Measurements from ENCODE around the gene TRNP1. TPM values are rescaled to one million over a fixed set of nuclear protein-coding genes. Genes with fewer than 3 reads are reported as not detected.
"Not testable (repeated sequence)": the region's sequence is repeated elsewhere in the genome, so short reads cannot be mapped to it uniquely, and the experiment has no call there.

TRNP1 gene
- under 1 TPM; 0.49 to 0.96 TPM for total RNA-seq

- peak within 1 kb of the TSS; percentile 22 for H3K27ac Mint-ChIP-seq
- DNase-seq (peak; percentile 75 to 81), ATAC-seq (replicated peaks in 1 of 2) (peak; percentile 72 to 75)
- H3K36me3 Mint-ChIP-seq (ENCODE audit: insufficient read depth in 2 of 2) = no peaks in the 10 kb centered on the region
- peak within 1 kb of the TSS; percentile 83 to 89 for H3K4me3 Mint-ChIP-seq
- H3K27me3 Mint-ChIP-seq (ENCODE audit: low read depth) = peaks cover 65% of the 10 kb centered on the region
- no peaks in the 10 kb centered on the region for H3K9me3 Mint-ChIP-seq
- H3K4me1 Mint-ChIP-seq (ENCODE audit: low read depth) = peaks cover 32% of the 10 kb centered on the region
These were observed at the start of gene TRNP1 for GRCh38 chr1:26993237-26994019. Gene TRNP1 (plus strand): TSS chr1:26993692. CDS start chr1:26993787, 95 bp downstream.

DNA sequence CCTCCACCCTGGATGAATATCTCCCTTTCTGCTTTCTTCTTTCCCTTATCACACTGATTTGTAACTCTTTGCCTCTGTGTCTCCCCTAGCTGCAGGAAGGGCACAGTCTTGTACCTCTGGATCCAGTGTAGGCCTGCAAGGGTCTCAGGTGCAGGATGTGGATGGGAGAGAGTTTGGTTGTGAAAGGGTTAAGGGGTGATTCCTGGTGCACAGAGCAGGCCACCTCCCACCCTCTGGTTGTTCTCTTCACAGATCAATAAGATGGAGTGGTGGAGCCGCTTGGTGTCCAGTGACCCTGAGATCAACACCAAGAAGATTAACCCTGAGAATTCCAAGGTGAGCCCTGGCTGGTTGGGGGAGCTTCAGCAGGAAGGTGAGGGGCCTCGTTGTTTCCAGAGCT lies 48.4 kb upstream of the TRNP1 start:
- H3K27me3 Mint-ChIP-seq (ENCODE audit: low read depth) = no peaks in the 10 kb centered on the region
- ATAC-seq (replicated peaks in 1 of 2) (no peak), DNase-seq (no peak)
- H3K4me3 Mint-ChIP-seq = no peak overlapping the region
- H3K36me3 Mint-ChIP-seq (ENCODE audit: insufficient read depth in 2 of 2) = peaks cover 8 to 23% of the 10 kb centered on the region in 2 donors
- no peaks in the 10 kb centered on the region for H3K4me1 Mint-ChIP-seq (ENCODE audit: low read depth)
- H3K9me3 Mint-ChIP-seq = no peaks in the 10 kb centered on the region
- no peak overlapping the region for H3K27ac Mint-ChIP-seq

DNA sequence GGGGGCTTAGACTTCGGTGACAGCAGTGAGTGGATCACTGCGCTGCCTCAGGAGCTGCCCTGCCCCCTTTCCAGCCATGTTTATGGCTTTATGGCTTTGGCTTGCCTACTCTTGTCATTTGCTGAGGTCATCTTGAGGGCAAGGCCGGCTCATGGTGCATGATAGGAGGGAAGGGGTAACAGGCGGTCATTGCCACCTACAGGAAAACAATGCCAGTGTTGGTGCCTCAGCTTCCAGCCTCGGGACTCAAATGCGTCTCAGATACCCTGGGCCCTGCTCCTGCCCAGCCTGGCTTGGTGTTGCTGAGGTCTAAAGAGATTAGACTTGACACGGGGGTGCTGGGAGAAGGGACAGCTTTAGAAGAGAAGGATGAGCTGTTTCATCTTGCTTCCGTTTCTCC lies 47.8 kb upstream of the TRNP1 start:
- Mint-ChIP-seq H3K27me3 (ENCODE audit: low read depth) (no peaks in the 10 kb centered on the region), H3K27ac (no peak overlapping the region), H3K36me3 (ENCODE audit: insufficient read depth in 2 of 2) (peaks cover 8 to 23% of the 10 kb centered on the region in 2 donors), H3K9me3 (no peaks in the 10 kb centered on the region), H3K4me3 (no peak overlapping the region), H3K4me1 (ENCODE audit: low read depth) (no peaks in the 10 kb centered on the region)
- DNase-seq = no peak
- ATAC-seq (replicated peaks in 1 of 2) = no peak

- H3K4me3 Mint-ChIP-seq = no peak overlapping the region
- no peaks in the 10 kb centered on the region for H3K9me3 Mint-ChIP-seq
- H3K36me3 Mint-ChIP-seq (ENCODE audit: insufficient read depth in 2 of 2) = peaks cover 8 to 23% of the 10 kb centered on the region in 2 donors
- no peaks in the 10 kb centered on the region for H3K4me1 Mint-ChIP-seq (ENCODE audit: low read depth)
- ATAC-seq (replicated peaks in 1 of 2) (no peak), DNase-seq (no peak)
- H3K27ac Mint-ChIP-seq = no peak overlapping the region
- no peaks in the 10 kb centered on the region for H3K27me3 Mint-ChIP-seq (ENCODE audit: low read depth)
These were observed 47.2 kb upstream of the TRNP1 start for GRCh38 chr1:26946270-26946669.

GRCh38 chr1:26948725-26949057 lies 44.8 kb upstream of the TRNP1 start:
- H3K4me1 Mint-ChIP-seq (ENCODE audit: low read depth); ATAC-seq (replicated peaks in 1 of 2); DNase-seq; H3K27ac Mint-ChIP-seq; H3K27me3 Mint-ChIP-seq (ENCODE audit: low read depth); H3K4me3 Mint-ChIP-seq; H3K9me3 Mint-ChIP-seq: not testable (repeated sequence)
- peaks cover 6 to 13% of the 10 kb centered on the region in 2 donors for H3K36me3 Mint-ChIP-seq (ENCODE audit: insufficient read depth in 2 of 2)

DNA sequence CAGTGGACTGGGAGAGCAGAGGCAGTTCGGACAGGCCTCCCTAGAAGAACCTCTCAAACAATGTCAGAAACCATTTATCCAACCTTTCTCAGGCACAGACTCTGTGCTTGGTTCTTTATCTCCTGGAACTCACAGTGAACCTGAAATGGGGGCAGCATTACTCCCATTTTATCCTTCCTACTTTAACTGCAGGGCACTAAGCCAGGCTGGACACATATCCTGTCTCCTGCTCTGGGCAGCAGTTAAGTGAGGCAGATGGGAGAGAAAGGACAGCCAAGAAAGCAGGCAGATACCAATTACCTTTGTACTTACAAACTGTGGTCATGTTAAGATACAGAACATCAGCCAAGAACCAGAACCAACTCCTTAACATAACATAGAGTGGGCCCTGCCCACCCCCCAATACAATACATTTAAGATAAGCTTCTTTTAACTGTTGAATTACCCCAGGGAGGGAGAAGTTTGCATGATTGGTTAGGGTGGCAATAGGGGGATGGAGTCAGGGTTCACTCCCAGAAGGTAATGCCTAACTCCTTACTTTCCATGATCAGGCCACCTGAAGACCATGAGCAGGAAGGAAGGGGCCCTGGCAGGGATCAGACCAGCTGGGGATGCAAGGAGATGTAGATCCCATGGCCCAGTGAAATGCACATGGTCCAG lies 44.1 kb upstream of the TRNP1 start:
- H3K9me3 Mint-ChIP-seq = no peaks in the 10 kb centered on the region
- DNase-seq (no peak), ATAC-seq (replicated peaks in 1 of 2) (no peak)
- H3K36me3 Mint-ChIP-seq (ENCODE audit: insufficient read depth in 2 of 2) = peaks cover 6 to 12% of the 10 kb centered on the region in 2 donors
- no peak overlapping the region for H3K27ac Mint-ChIP-seq
- H3K27me3 Mint-ChIP-seq (ENCODE audit: low read depth) = no peaks in the 10 kb centered on the region
- no peaks in the 10 kb centered on the region for H3K4me1 Mint-ChIP-seq (ENCODE audit: low read depth)
- no peak overlapping the region for H3K4me3 Mint-ChIP-seq

GRCh38 chr1:26949926-26950319 lies 43.6 kb upstream of the TRNP1 start:
- peaks cover 6 to 11% of the 10 kb centered on the region in 2 donors for H3K36me3 Mint-ChIP-seq (ENCODE audit: insufficient read depth in 2 of 2)
- no peaks in the 10 kb centered on the region for H3K27me3 Mint-ChIP-seq (ENCODE audit: low read depth)
- H3K4me1 Mint-ChIP-seq (ENCODE audit: low read depth) = no peaks in the 10 kb centered on the region
- no peaks in the 10 kb centered on the region for H3K9me3 Mint-ChIP-seq
- no peak overlapping the region for H3K27ac Mint-ChIP-seq
- no peak overlapping the region for H3K4me3 Mint-ChIP-seq
- DNase-seq (no peak), ATAC-seq (replicated peaks in 1 of 2) (peak in 1 of 2 donors; percentile 14)

DNA sequence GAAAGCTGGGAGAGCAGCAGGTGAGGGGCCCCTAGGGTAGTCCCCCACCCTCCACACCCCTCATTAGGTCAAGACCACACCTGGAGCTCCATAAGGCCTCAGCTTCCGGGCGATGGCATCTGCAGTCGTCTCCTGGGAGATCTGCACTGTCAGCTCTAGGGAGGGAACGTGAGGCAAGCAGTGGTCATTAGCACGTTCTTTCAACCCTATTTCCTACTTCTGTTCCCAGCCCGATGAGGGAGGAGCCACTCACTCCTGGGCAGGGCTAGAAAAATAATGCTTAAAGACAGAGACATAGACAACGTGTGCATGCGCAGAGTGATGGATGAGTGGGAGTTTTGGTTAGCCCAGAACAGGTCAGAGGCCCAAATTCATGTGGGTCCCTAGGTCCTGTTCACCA lies 42.9 kb upstream of the TRNP1 start:
- no peaks in the 10 kb centered on the region for H3K27me3 Mint-ChIP-seq (ENCODE audit: low read depth)
- no peak overlapping the region for H3K27ac Mint-ChIP-seq
- H3K4me1 Mint-ChIP-seq (ENCODE audit: low read depth) = no peaks in the 10 kb centered on the region
- H3K36me3 Mint-ChIP-seq (ENCODE audit: insufficient read depth in 2 of 2) = peaks cover 0 to 4% of the 10 kb centered on the region in 2 donors
- H3K9me3 Mint-ChIP-seq = no peaks in the 10 kb centered on the region
- ATAC-seq (replicated peaks in 1 of 2) = no peak
- DNase-seq = no peak
- no peak overlapping the region for H3K4me3 Mint-ChIP-seq

GRCh38 chr1:26951216-26951615 lies 42.3 kb upstream of the TRNP1 start:
- Mint-ChIP-seq H3K36me3 (ENCODE audit: insufficient read depth in 2 of 2) (peaks cover 0 to 3% of the 10 kb centered on the region in 2 donors), H3K4me3 (no peak overlapping the region), H3K4me1 (ENCODE audit: low read depth) (no peaks in the 10 kb centered on the region), H3K27me3 (ENCODE audit: low read depth) (no peaks in the 10 kb centered on the region), H3K27ac (no peak overlapping the region), H3K9me3 (peaks cover 0 to 2% of the 10 kb centered on the region in 2 donors)
- DNase-seq (no peak), ATAC-seq (replicated peaks in 1 of 2) (peak in 1 of 2 donors; percentile 5)

DNA sequence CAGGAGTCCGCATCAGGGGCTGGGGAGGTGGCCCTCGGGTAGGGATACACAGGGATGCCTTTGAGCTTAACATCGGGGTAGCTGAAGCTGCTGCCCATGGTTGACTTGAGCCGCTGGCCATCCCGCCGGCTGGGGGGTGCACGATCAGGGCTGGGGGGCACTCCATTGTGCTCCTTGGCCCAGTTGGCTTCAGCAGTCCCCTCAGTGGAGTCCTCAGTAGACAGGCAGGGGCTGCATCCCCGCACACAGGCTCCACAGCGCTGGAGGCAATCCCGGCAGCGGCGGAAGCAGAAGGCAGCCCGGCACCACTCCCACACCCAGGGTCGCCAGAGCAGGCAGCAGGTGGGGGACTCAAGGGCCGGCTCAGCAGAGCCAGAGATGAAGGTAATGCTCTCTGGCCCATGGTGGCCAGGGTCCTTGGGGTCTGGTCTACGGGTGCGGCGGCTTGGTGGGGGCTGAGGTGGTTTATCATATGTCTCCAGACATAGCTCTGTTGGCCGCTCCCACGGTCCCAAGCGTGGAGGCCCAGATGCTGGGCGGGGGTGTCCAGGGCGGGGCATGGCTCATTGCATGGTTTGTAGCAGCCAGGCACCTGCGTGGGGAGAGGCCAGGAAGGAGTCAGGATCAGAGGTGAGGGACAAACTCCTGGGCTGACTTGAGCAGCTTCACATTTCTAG lies 41.5 kb upstream of the TRNP1 start:
- no peaks in the 10 kb centered on the region for H3K36me3 Mint-ChIP-seq (ENCODE audit: insufficient read depth in 2 of 2)
- H3K4me3 Mint-ChIP-seq = no peak overlapping the region
- no peak for DNase-seq
- ATAC-seq (replicated peaks in 1 of 2) = peak in 1 of 2 donors; percentile 21
- H3K9me3 Mint-ChIP-seq = peaks cover 0 to 2% of the 10 kb centered on the region in 2 donors
- no peaks in the 10 kb centered on the region for H3K4me1 Mint-ChIP-seq (ENCODE audit: low read depth)
- H3K27me3 Mint-ChIP-seq (ENCODE audit: low read depth) = no peaks in the 10 kb centered on the region
- no peak overlapping the region for H3K27ac Mint-ChIP-seq

DNA sequence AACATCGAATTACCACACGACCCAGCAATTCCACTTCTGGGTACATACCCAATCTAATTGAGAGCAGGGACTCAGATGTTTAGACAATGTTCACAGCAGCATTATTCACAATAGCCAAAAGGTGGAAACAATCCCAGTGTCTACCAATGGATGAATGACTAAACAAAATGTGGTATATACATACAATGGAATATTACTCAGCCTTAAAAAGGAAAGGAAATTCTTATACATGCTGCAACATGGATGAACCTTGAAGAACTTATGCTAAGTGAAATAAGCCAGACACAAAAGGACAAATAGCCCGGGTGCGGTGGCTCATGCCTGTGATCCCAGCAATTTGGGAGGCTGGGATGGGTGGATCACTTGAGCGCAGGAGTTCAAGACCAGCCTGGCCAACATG lies 40.1 kb upstream of the TRNP1 start:
- no peaks in the 10 kb centered on the region for H3K4me1 Mint-ChIP-seq (ENCODE audit: low read depth)
- DNase-seq (no peak), ATAC-seq (replicated peaks in 1 of 2) (no peak)
- H3K9me3 Mint-ChIP-seq = peaks cover 0 to 2% of the 10 kb centered on the region in 2 donors
- H3K36me3 Mint-ChIP-seq (ENCODE audit: insufficient read depth in 2 of 2) = no peaks in the 10 kb centered on the region
- H3K4me3 Mint-ChIP-seq = no peak overlapping the region
- no peak overlapping the region for H3K27ac Mint-ChIP-seq
- H3K27me3 Mint-ChIP-seq (ENCODE audit: low read depth) = peaks cover 1% of the 10 kb centered on the region

GRCh38 chr1:26956321-26956720 lies 37.2 kb upstream of the TRNP1 start:
- Mint-ChIP-seq H3K9me3 (peaks cover 0 to 2% of the 10 kb centered on the region in 2 donors), H3K27ac (no peak overlapping the region), H3K36me3 (ENCODE audit: insufficient read depth in 2 of 2) (peaks cover 0 to 2% of the 10 kb centered on the region in 2 donors), H3K4me3 (no peak overlapping the region), H3K4me1 (ENCODE audit: low read depth) (peaks cover 6% of the 10 kb centered on the region), H3K27me3 (ENCODE audit: low read depth) (peaks cover 17% of the 10 kb centered on the region)
- DNase-seq (no peak), ATAC-seq (replicated peaks in 1 of 2) (no peak)

GRCh38 chr1:26957306-26957705 lies 36.2 kb upstream of the TRNP1 start:
- peaks cover 27% of the 10 kb centered on the region for H3K27me3 Mint-ChIP-seq (ENCODE audit: low read depth)
- ATAC-seq (replicated peaks in 1 of 2) = no peak
- peaks cover 0 to 2% of the 10 kb centered on the region in 2 donors for H3K9me3 Mint-ChIP-seq
- H3K4me3 Mint-ChIP-seq = no peak overlapping the region
- H3K36me3 Mint-ChIP-seq (ENCODE audit: insufficient read depth in 2 of 2) = peaks cover 0 to 2% of the 10 kb centered on the region in 2 donors
- DNase-seq = no peak
- H3K4me1 Mint-ChIP-seq (ENCODE audit: low read depth) = peaks cover 6% of the 10 kb centered on the region
- no peak overlapping the region for H3K27ac Mint-ChIP-seq

Measured in activated T-cell treated with anti-CD3 and anti-CD28 coated beads, Interleukin-2, amount 50 U/mL, for 72 hours (primary cell).